Measurements from ENCODE around the gene RNU1-3.
"Not testable (repeated sequence)": the region's sequence is repeated elsewhere in the genome, so short reads cannot be mapped to it uniquely, and the experiment has no call there.

GRCh38 chr1:16649390-16649789, 17.4 kb downstream of the RNU1-3 start:
- TF ChIP-seq, protein P1, sequence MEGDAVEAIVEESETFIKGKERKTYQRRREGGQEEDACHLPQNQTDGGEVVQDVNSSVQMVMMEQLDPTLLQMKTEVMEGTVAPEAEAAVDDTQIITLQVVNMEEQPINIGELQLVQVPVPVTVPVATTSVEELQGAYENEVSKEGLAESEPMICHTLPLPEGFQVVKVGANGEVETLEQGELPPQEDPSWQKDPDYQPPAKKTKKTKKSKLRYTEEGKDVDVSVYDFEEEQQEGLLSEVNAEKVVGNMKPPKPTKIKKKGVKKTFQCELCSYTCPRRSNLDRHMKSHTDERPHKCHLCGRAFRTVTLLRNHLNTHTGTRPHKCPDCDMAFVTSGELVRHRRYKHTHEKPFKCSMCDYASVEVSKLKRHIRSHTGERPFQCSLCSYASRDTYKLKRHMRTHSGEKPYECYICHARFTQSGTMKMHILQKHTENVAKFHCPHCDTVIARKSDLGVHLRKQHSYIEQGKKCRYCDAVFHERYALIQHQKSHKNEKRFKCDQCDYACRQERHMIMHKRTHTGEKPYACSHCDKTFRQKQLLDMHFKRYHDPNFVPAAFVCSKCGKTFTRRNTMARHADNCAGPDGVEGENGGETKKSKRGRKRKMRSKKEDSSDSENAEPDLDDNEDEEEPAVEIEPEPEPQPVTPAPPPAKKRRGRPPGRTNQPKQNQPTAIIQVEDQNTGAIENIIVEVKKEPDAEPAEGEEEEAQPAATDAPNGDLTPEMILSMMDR (conservative IDR thresholded peaks at IDR 0.05; ENCODE audit: low read length) = not testable (repeated sequence)
- TF ChIP-seq EZH2phosphoT487 (IDR thresholded peaks at IDR 0.05; ENCODE audit: borderline replicate concordance) = not testable (repeated sequence)
